HG03378 (cell line): ENCODE data around the gene CTU1.

Experiments
- ATAC-seq: cut with Tn5 transposase; IDR thresholded peaks from one replicate; pipeline ENCODE4 v1.9.1; 2021; ENCODE audit warnings: mild to moderate bottlenecking, moderate library complexity; ENCODE audit not compliant: unreplicated experiment

The CTU1 gene

GRCh38 chr19:51135004-51135403 lies 26.8 kb upstream of the CTU1 start:
- ATAC-seq: no peak

- no peak for ATAC-seq
Observed at GRCh38 chr19:51131780-51132680, 23.8 kb upstream of the CTU1 start.

- no peak for ATAC-seq
Observed at GRCh38 chr19:51129716-51130115, 21.5 kb upstream of the CTU1 start.

- no peak for ATAC-seq
Observed at GRCh38 chr19:51128227-51128626, 20.0 kb upstream of the CTU1 start.

- ATAC-seq: no peak
Observed at GRCh38 chr19:51127755-51128154, 19.5 kb upstream of the CTU1 start.

- no peak for ATAC-seq
Observed at GRCh38 chr19:51127032-51127431, 18.8 kb upstream of the CTU1 start.

- no peak for ATAC-seq
Observed at GRCh38 chr19:51125421-51126075, 17.3 kb upstream of the CTU1 start.

GRCh38 chr19:51124729-51125128 lies 16.5 kb upstream of the CTU1 start, which contains the start of gene SIGLEC9:
TSS of gene SIGLEC9 (plus strand) at chr19:51124906. CDS start at chr19:51124975, 69 bp downstream.
- no peak for ATAC-seq

- no peak for ATAC-seq
Observed at GRCh38 chr19:51124216-51124615, 16.0 kb upstream of the CTU1 start.

GRCh38 chr19:51123802-51124201 lies 15.6 kb upstream of the CTU1 start:
- no peak for ATAC-seq

- no peak for ATAC-seq
Observed at GRCh38 chr19:51123381-51123800, 15.2 kb upstream of the CTU1 start.

GRCh38 chr19:51122112-51122981 lies 14.1 kb upstream of the CTU1 start:
- ATAC-seq: no peak

- no peak for ATAC-seq
Observed at GRCh38 chr19:51121257-51121656, 13.0 kb upstream of the CTU1 start.

GRCh38 chr19:51120160-51120559 lies 12.0 kb upstream of the CTU1 start:
- ATAC-seq: no peak

GRCh38 chr19:51119611-51120010 lies 11.4 kb upstream of the CTU1 start:
- no peak for ATAC-seq

- ATAC-seq: no peak
Observed at GRCh38 chr19:51119101-51119500, 10.9 kb upstream of the CTU1 start.

GRCh38 chr19:51116736-51117286 lies 8.6 kb upstream of the CTU1 start:
- no peak for ATAC-seq

GRCh38 chr19:51114087-51114729 lies 6.0 kb upstream of the CTU1 start:
- ATAC-seq: no peak

- no peak for ATAC-seq
Observed at GRCh38 chr19:51111606-51112005, 3.4 kb upstream of the CTU1 start.

GRCh38 chr19:51110666-51110971 lies 2.4 kb upstream of the CTU1 start:
- no peak for ATAC-seq

- ATAC-seq: peak; percentile 27
Observed at GRCh38 chr19:51108805-51109146, 567 bp upstream of the CTU1 start.
